Measurements from ENCODE around the gene ASCL3.

The ASCL3 gene

GRCh38 chr11:8971196-8971923 lies 28.5 kb upstream of the ASCL3 start:
- TF ChIP-seq POLR2AphosphoS5 (IDR thresholded peaks at IDR 0.05; ENCODE audit: low read depth, low read length) (no peak), SPI1 (IDR thresholded peaks at IDR 0.05; ENCODE audit: low read depth, low read length) (no peak), PAX5 (IDR thresholded peaks at IDR 0.05; ENCODE audit: insufficient read depth, low read length, severe bottlenecking) (no peak), POLR2A (IDR thresholded peaks at IDR 0.05; ENCODE audit: low read depth, low read length) (no peak), TAF1 (IDR thresholded peaks at IDR 0.05; ENCODE audit: low read depth, low read length) (no peak)
- FAIRE-seq (no peak), DNase-seq (ENCODE audit: insufficient read length, low spot score) (no peak)

DNA sequence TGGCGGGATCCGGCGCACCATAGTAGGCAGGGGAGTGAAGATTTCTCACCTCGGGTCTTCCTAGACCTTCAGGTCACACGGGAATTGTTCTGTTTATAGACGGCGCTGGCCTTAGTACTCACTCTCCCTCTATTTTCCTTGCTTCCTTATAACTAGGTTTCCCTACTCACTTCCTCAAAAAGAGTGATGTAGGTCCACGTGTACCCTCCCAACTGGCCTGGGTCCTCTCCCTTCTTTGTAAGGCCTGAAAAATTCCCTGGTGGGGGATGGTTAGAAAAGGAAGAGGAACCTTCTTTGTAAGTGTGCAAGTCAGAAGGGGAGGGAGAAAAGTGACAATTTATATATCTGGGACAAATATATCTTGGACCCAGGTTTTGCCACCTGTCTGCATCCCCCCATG lies 24.4 kb upstream of the ASCL3 start:
- FAIRE-seq (no peak), DNase-seq (ENCODE audit: insufficient read length, low spot score) (no peak)
- TF ChIP-seq SPI1 (IDR thresholded peaks at IDR 0.05; ENCODE audit: low read depth, low read length), result peak; percentile 31
- no peak for TF ChIP-seq POLR2AphosphoS5 (IDR thresholded peaks at IDR 0.05; ENCODE audit: low read depth, low read length)

DNA sequence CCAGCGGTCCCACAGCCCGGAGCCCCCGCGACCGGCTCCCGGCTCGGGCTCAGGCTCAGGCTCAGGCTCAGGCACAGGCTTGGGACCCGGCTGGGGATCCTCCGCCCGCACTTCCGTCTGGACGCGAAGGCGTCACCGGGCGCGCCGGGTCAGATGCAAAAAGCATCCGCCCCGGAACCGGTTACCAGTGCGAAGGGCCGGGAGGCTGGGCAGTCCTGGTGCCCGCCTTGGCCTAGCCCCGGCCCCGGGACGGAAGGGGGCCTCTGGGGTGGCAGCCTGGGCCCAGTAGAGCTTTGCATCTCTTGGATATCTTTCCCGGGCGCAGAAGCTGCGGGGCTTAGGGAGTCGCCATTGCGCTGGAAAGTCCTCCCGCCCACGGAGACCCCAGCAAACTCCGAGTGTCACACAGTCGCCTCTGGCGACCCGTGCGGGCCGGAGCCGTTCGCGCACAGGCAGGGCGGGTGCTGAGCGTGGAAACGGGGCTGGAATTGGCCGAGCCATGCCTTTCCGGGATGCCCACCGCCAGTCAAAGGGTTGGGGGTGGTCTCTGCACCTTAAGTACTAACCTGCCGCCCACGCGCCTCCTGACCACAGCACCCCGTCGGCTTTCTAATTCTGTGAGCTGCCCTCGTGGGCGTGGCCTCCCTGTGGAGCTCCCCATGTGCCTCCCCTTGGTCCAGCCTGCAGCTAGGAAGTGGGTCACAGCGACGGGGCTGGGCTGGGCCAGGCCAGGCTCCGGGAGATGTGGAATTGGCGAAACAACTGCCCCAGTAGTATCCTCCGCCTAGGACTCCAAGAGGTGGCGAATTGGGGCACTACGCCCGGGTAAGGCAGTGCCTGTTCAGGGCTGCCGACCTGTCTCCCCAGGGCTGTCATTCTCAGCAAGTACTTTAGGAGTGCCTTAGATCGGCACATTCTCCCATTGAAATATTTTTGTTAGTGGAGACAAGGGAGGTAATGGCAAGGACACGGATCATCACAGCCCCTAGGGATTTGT lies 21.8 kb upstream of the ASCL3 start, which contains the start of gene TMEM9B:
TMEM9B (minus strand) TSS at position 119 of the 997 bp plus-strand sequence. CDS start 129 bp downstream, outside the sequence.
- peak; percentile 89 for TF ChIP-seq POU2F2 (IDR thresholded peaks at IDR 0.05; ENCODE audit: low read depth, low read length)
- peak; percentile 58 for TF ChIP-seq SPI1 (IDR thresholded peaks at IDR 0.05; ENCODE audit: low read depth, low read length)
- peak; percentile 83 for TF ChIP-seq POLR2AphosphoS5 (IDR thresholded peaks at IDR 0.05; ENCODE audit: low read depth, low read length)
- peak; percentile 45 for TF ChIP-seq TAF1 (IDR thresholded peaks at IDR 0.05; ENCODE audit: low read depth, low read length)
- TF ChIP-seq PAX5 (IDR thresholded peaks at IDR 0.05; ENCODE audit: insufficient read depth, low read length, severe bottlenecking), result no peak
- TF ChIP-seq POLR2A (IDR thresholded peaks at IDR 0.05; ENCODE audit: low read depth, low read length), result peak; percentile 41; the same call in 1 of the 2 replicates
- peak; percentile 79 for DNase-seq (ENCODE audit: insufficient read length, low spot score)
- FAIRE-seq, result peak; percentile 98

- peak; percentile 75 for DNase-seq (ENCODE audit: insufficient read length, low spot score)
- FAIRE-seq, result peak; percentile 28
- no peak for TF ChIP-seq POLR2AphosphoS5 (IDR thresholded peaks at IDR 0.05; ENCODE audit: low read depth, low read length)
- no peak for TF ChIP-seq SPI1 (IDR thresholded peaks at IDR 0.05; ENCODE audit: low read depth, low read length)
- TF ChIP-seq TAF1 (IDR thresholded peaks at IDR 0.05; ENCODE audit: low read depth, low read length), result no peak
Observed at GRCh38 chr11:8963569-8964323, 20.9 kb upstream of the ASCL3 start.

DNA sequence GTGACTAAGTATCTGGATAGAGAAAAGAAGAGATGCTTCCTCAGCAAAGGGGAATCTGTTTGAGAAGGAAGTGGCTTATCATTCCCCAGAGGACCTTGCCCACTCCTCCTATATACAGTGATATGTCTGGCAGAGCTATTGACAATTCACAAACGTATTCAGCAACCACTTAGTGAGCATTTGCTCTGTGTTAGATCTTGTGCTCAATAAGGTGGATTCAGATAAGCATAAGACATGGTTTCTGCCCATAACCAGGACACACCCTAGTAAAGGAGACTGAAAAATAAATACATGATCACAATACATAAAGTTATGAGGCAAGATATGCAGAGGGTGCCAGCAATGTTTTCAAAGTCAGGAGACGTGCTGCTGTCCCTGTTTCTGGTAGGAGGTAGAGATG lies 20.0 kb upstream of the ASCL3 start:
- FAIRE-seq (peak; percentile 65), DNase-seq (ENCODE audit: insufficient read length, low spot score) (no peak)
- TF ChIP-seq SPI1 (IDR thresholded peaks at IDR 0.05; ENCODE audit: low read depth, low read length) (no peak), POLR2AphosphoS5 (IDR thresholded peaks at IDR 0.05; ENCODE audit: low read depth, low read length) (no peak), POLR2A (IDR thresholded peaks at IDR 0.05; ENCODE audit: low read depth, low read length) (no peak), POU2F2 (IDR thresholded peaks at IDR 0.05; ENCODE audit: low read depth, low read length) (no peak), TAF1 (IDR thresholded peaks at IDR 0.05; ENCODE audit: low read depth, low read length) (no peak), PAX5 (IDR thresholded peaks at IDR 0.05; ENCODE audit: insufficient read depth, low read length, severe bottlenecking) (no peak)

- no peak for FAIRE-seq
- TF ChIP-seq PAX5 (IDR thresholded peaks at IDR 0.05; ENCODE audit: insufficient read depth, low read length, severe bottlenecking), result no peak
- no peak for DNase-seq (ENCODE audit: insufficient read length, low spot score)
Observed at GRCh38 chr11:8961401-8961800, 18.6 kb upstream of the ASCL3 start.

DNA sequence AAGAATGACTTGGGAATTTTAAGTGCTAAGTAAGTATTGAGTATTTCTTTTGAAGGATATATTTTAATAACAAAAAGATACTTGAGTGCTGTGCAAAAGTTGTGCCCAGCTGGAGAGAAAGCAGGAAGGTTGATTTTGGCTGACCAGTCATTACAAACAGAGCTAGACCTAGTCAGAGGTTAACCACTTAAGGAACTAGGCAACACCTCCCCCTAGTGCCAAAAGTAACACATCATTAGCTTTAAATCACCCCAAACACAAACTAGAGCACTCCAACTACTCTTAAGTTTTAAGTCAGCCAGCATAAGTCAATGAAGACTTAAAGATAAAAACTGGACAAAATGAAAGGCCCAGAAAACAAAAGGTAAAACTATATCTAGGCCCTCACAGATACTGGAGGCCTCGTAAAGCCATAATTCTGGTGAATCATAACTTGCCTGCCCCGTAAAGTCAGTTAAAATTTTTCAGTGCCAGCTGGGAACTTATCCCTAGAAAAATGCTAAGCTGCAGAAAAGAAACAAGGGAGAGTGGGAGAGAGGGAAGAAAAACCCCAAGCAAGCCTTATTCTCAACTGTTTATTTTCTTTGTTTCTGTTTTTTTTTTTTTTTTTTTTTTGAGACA lies 16.8 kb upstream of the ASCL3 start:
- TF ChIP-seq SPI1 (IDR thresholded peaks at IDR 0.05; ENCODE audit: low read depth, low read length) (no peak), PAX5 (IDR thresholded peaks at IDR 0.05; ENCODE audit: insufficient read depth, low read length, severe bottlenecking) (no peak), POLR2AphosphoS5 (IDR thresholded peaks at IDR 0.05; ENCODE audit: low read depth, low read length) (no peak), POU2F2 (IDR thresholded peaks at IDR 0.05; ENCODE audit: low read depth, low read length) (no peak), TAF1 (IDR thresholded peaks at IDR 0.05; ENCODE audit: low read depth, low read length) (no peak), POLR2A (IDR thresholded peaks at IDR 0.05; ENCODE audit: low read depth, low read length) (no peak)
- FAIRE-seq (peak; percentile 85), DNase-seq (ENCODE audit: insufficient read length, low spot score) (peak; percentile 57)

GRCh38 chr11:8956860-8957259 lies 14.0 kb upstream of the ASCL3 start:
- DNase-seq (ENCODE audit: insufficient read length, low spot score), result no peak
- TF ChIP-seq PAX5 (IDR thresholded peaks at IDR 0.05; ENCODE audit: insufficient read depth, low read length, severe bottlenecking), result no peak
- TF ChIP-seq POLR2A (IDR thresholded peaks at IDR 0.05; ENCODE audit: low read depth, low read length), result no peak
- no peak for TF ChIP-seq POU2F2 (IDR thresholded peaks at IDR 0.05; ENCODE audit: low read depth, low read length)
- TF ChIP-seq TAF1 (IDR thresholded peaks at IDR 0.05; ENCODE audit: low read depth, low read length), result no peak
- no peak for TF ChIP-seq SPI1 (IDR thresholded peaks at IDR 0.05; ENCODE audit: low read depth, low read length)
- no peak for TF ChIP-seq POLR2AphosphoS5 (IDR thresholded peaks at IDR 0.05; ENCODE audit: low read depth, low read length)
- no peak for FAIRE-seq

DNA sequence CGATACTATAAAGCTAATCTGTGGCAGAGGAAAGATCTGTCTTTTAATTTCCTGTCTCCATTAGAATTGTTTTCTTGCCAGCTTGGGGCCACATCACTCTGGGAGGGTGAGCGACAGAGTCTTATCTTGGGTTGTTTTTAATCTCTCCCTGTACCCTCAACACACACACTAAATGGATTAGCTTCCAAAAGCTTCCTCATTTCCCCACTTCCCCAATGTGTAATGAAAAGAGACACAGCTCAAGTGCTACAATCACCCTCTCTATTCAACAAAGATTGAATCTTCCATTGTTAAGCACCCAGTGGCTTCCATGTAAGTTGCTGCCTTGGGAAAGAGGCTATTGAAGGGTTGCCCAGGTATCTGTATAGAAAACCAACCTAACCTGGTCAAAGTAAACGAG lies 6.1 kb upstream of the ASCL3 start:
- FAIRE-seq (no peak), DNase-seq (ENCODE audit: insufficient read length, low spot score) (no peak)
- TF ChIP-seq POLR2A (IDR thresholded peaks at IDR 0.05; ENCODE audit: low read depth, low read length), result no peak
- no peak for TF ChIP-seq POLR2AphosphoS5 (IDR thresholded peaks at IDR 0.05; ENCODE audit: low read depth, low read length)
- TF ChIP-seq POU2F2 (IDR thresholded peaks at IDR 0.05; ENCODE audit: low read depth, low read length), result no peak
- TF ChIP-seq SPI1 (IDR thresholded peaks at IDR 0.05; ENCODE audit: low read depth, low read length), result no peak
- TF ChIP-seq PAX5 (IDR thresholded peaks at IDR 0.05; ENCODE audit: insufficient read depth, low read length, severe bottlenecking), result no peak
- TF ChIP-seq TAF1 (IDR thresholded peaks at IDR 0.05; ENCODE audit: low read depth, low read length), result no peak

Measured in GM12891 (cell line).